ENCODE measurements around the gene SIDT2. TPM values are rescaled to one million over a fixed set of nuclear protein-coding genes. Genes with fewer than 3 reads are reported as not detected.

SIDT2 gene
- total RNA-seq, 1 experiment from 2014 or later, result 37.0 TPM

DNA sequence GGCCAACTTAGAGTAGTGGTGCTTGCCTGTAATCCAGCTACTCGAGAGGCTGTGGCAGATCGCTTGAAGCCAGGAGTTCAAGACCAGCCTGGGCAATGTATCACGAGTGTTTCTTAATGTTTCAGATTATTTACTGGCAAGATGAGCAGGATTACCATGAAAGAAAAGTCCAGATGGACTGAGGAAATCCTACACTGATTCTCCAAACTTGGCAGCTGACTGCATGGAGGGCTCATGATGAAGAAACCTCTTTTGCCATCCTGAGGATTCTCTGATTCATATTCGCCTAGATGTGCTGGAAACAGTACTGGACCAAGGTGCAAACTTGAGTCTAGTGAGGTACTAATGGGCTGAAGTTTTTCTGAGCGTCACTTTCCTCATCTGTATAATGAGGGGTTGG, 2.8 kb upstream of the SIDT2 start:
- H3K27me3 ChIP-seq (ENCODE audit: insufficient read depth, low read length), result no peaks in the 10 kb centered on the region
- BruUV-seq (replicated peaks), result no TSS peak
- no peaks in the 10 kb centered on the region for H3K9me2 ChIP-seq (ENCODE audit: insufficient read depth)
- H3K4me2 ChIP-seq (ENCODE audit: low read length), result 0 out of 2 replicates have a peak overlapping the region, but pooled peaks have one; percentile 74
- no peaks in the 10 kb centered on the region for H4K20me1 ChIP-seq (ENCODE audit: insufficient read depth)
- ChIA-PET CTCF (no interaction called here), POLR2A (no interaction called here), RAD21 (ENCODE audit: low non-redundant PET in 1 of 2, low total read pairs in 2 of 2, uncharacterized antibody in 2 of 2, unreplicated experiment in 2 of 2) (no interaction called here)
- no peak overlapping the region for H3K27ac ChIP-seq (ENCODE audit: low read depth, low read length)
- DNase-seq (ENCODE audit: low read depth, low spot score), result no peak
- ATAC-seq, result no peak
- peaks cover 39 to 77% of the 10 kb centered on the region in 2 experiments for H3K4me1 ChIP-seq (ENCODE audit: control insufficient read depth in 1 of 2, insufficient read depth in 2 of 2, low read length in 2 of 2)
- no peak overlapping the region for H3K9ac ChIP-seq (ENCODE audit: low read length)
- H2AFZ ChIP-seq (ENCODE audit: low read depth, low read length, poor library complexity, severe bottlenecking), result no peak overlapping the region
- intact Hi-C loops (cut with micrococcal nuclease), result no loop called here
- no peaks in the 10 kb centered on the region for H3K9me3 ChIP-seq (ENCODE audit: control insufficient read depth in 1 of 2, insufficient read depth in 1 of 2, low read depth in 1 of 2, low read length in 2 of 2)
- no peak overlapping the region for H3K4me3 ChIP-seq (replicated peaks in 1 of 2; ENCODE audit: low read depth in 1 of 2, low read length in 2 of 2)
- peaks cover 0 to 7% of the 10 kb centered on the region in 2 experiments; a peak in 1 of 4 replicates for H3K36me3 ChIP-seq (ENCODE audit: control insufficient read depth in 1 of 2, insufficient read depth in 2 of 2, low read length in 2 of 2)
- 0 out of 2 replicates have a peak, but pooled peaks cover 6% of the 10 kb centered on the region for H3K79me2 ChIP-seq (ENCODE audit: insufficient read depth, low read length)
- no peak for TF ChIP-seq CBX3 (IDR thresholded peaks at IDR 0.05; ENCODE audit: low read depth)
- TF ChIP-seq EZH2phosphoT487 (IDR thresholded peaks at IDR 0.05; ENCODE audit: borderline replicate concordance), result no peak
- TF ChIP-seq POLR2AphosphoS5 (IDR thresholded peaks at IDR 0.05; ENCODE audit: low read depth, low read length), result no peak
- no peak for TF ChIP-seq EGR1 (IDR thresholded peaks at IDR 0.05; ENCODE audit: low read depth)
- TF ChIP-seq, protein P1, sequence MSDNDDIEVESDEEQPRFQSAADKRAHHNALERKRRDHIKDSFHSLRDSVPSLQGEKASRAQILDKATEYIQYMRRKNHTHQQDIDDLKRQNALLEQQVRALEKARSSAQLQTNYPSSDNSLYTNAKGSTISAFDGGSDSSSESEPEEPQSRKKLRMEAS (IDR thresholded peaks at IDR 0.05), result no peak
- no peak for TF ChIP-seq POLR2A (IDR thresholded peaks at IDR 0.05; ENCODE audit: borderline replicate concordance, extremely low read depth, insufficient read depth, insufficient read length)
- TF ChIP-seq, protein P2, sequence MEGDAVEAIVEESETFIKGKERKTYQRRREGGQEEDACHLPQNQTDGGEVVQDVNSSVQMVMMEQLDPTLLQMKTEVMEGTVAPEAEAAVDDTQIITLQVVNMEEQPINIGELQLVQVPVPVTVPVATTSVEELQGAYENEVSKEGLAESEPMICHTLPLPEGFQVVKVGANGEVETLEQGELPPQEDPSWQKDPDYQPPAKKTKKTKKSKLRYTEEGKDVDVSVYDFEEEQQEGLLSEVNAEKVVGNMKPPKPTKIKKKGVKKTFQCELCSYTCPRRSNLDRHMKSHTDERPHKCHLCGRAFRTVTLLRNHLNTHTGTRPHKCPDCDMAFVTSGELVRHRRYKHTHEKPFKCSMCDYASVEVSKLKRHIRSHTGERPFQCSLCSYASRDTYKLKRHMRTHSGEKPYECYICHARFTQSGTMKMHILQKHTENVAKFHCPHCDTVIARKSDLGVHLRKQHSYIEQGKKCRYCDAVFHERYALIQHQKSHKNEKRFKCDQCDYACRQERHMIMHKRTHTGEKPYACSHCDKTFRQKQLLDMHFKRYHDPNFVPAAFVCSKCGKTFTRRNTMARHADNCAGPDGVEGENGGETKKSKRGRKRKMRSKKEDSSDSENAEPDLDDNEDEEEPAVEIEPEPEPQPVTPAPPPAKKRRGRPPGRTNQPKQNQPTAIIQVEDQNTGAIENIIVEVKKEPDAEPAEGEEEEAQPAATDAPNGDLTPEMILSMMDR (IDR thresholded peaks at IDR 0.05 in 2 of 3, conservative IDR thresholded peaks at IDR 0.05 in 1 of 3; ENCODE audit: borderline replicate concordance in 1 of 3, insufficient read depth in 1 of 3, low read depth in 2 of 3, low read length in 2 of 3), result no peak
- no peak for TF ChIP-seq TCF7L2 (IDR thresholded peaks at IDR 0.05; ENCODE audit: borderline replicate concordance, extremely low read depth, insufficient read depth, insufficient read length)
- no peak for TF ChIP-seq ZNF274 (IDR thresholded peaks at IDR 0.05; ENCODE audit: low read depth, low read length)
